ENCODE results near the gene NRF1.

DNA sequence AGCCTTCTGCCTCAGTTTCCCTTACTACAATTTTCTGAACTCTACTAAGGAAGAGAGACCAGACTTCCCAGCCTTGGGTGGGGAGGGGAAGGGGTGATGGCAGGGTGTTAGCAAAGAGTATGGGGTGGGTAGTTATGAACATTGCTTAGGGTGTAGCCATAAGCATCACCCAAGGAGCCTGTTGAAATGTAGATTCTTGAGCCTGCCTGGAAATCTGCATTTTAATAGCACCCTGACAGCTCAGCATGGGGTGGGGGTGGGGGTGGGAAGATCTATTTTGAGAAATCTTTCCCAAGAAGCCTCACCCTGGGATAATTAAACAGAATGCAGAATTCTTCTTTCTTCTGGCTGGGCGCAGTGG, 164.8 kb downstream of the NRF1 start:
- TF ChIP-seq, protein P1, sequence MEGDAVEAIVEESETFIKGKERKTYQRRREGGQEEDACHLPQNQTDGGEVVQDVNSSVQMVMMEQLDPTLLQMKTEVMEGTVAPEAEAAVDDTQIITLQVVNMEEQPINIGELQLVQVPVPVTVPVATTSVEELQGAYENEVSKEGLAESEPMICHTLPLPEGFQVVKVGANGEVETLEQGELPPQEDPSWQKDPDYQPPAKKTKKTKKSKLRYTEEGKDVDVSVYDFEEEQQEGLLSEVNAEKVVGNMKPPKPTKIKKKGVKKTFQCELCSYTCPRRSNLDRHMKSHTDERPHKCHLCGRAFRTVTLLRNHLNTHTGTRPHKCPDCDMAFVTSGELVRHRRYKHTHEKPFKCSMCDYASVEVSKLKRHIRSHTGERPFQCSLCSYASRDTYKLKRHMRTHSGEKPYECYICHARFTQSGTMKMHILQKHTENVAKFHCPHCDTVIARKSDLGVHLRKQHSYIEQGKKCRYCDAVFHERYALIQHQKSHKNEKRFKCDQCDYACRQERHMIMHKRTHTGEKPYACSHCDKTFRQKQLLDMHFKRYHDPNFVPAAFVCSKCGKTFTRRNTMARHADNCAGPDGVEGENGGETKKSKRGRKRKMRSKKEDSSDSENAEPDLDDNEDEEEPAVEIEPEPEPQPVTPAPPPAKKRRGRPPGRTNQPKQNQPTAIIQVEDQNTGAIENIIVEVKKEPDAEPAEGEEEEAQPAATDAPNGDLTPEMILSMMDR (IDR thresholded peaks at IDR 0.05; ENCODE audit: low read length) = no peak
- TF ChIP-seq EZH2 (IDR thresholded peaks at IDR 0.05; ENCODE audit: borderline replicate concordance, low read length) = no peak
